ENCODE data around the gene PEMT. TPM values are rescaled to one million over a fixed set of nuclear protein-coding genes. Genes with fewer than 3 reads are reported as not detected.

The PEMT gene
- total RNA-seq, 1 experiment from 2014 or later: 178 TPM

DNA sequence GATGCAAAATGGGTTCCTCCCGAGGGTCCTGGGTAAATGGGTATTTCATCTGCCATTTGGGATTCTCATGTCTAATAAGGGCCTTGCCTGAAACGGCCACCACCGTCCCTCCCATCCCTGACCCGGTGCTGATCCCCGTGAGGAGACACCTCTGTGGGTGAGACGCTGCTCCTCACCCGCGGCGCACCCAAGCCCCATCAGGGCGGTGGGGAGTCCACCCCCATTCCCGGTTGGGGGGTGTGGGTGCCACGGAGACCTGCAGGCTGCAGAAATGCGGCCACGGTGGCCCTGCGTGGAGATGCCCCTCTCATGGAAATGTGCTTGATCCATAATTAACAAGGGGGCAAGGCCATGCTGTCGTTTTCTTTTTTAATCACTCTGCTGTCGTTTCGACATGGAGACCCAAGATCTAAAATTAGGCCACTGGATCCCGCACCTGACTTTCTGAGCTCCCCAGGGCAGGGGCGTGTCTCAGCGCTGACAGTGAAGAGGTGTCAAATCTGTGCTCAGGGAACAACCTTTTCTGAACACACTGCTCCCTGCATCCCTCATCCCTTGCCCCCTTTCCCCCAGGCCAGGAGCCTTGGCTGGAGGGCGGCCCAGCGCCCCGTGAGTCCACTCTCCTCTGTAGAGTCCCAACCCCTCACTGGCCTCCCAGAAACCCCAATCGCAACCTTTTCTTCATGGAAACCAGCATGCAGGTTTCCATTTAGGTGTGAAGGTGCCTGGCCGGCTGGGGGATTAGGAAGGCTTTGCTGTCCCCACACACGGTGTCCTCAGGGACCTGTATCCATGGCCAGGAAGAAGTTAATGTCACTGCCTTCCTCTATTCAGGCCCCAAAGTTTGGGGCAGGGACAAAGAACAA is 38.9 kb downstream of the PEMT start:
- H3K9ac ChIP-seq (ENCODE audit: low read length): no peak overlapping the region
- H3K9me2 ChIP-seq (replicated peaks; ENCODE audit: low read length): no peaks in the 10 kb centered on the region
- BruUV-seq (replicated peaks): no TSS peak
- no peaks in the 10 kb centered on the region for H3F3A ChIP-seq (ENCODE audit: low read length, unreplicated experiment)
- no peaks in the 10 kb centered on the region for H3K9me3 ChIP-seq (ENCODE audit: low read length)
- no peak overlapping the region for H2AFZ ChIP-seq (ENCODE audit: low read length)
- H3K4me3 ChIP-seq (ENCODE audit: low read length): no peak overlapping the region
- ATAC-seq (no peak), DNase-seq (no peak)
- intact Hi-C loops (cut with micrococcal nuclease): no loop called here
- H3K36me3 ChIP-seq (ENCODE audit: low read depth, low read length): no peaks in the 10 kb centered on the region
- ChIA-PET POLR2A (ENCODE audit: unreplicated experiment) (no interaction called here), CTCF (no interaction called here)
- no peaks in the 10 kb centered on the region for H3K4me1 ChIP-seq (ENCODE audit: insufficient read depth, low read length)
- H4K20me1 ChIP-seq (ENCODE audit: low read length): no peaks in the 10 kb centered on the region
- no peaks in the 10 kb centered on the region for H3K27me3 ChIP-seq (ENCODE audit: low read length)
- no peak overlapping the region for H3K4me2 ChIP-seq (ENCODE audit: low read length)
- TF ChIP-seq CTCF (conservative IDR thresholded peaks at IDR 0.05; ENCODE audit: low read depth, low read length) (no peak), EZH2phosphoT487 (IDR thresholded peaks at IDR 0.05; ENCODE audit: borderline replicate concordance, low read length) (no peak), EZH2 (IDR thresholded peaks at IDR 0.05; ENCODE audit: low read length, unreplicated experiment) (no peak)
- H3K79me2 ChIP-seq (ENCODE audit: low read length): no peaks in the 10 kb centered on the region
- no peak overlapping the region for H3K27ac ChIP-seq (ENCODE audit: low read length)

GRCh38 chr17:17551361-17551760 is 40.1 kb downstream of the PEMT start:
- Histone ChIP-seq H3K4me2 (ENCODE audit: low read length) (no peak overlapping the region), H3K9me3 (ENCODE audit: low read length) (no peaks in the 10 kb centered on the region), H4K20me1 (ENCODE audit: low read length) (no peaks in the 10 kb centered on the region), H3K4me1 (ENCODE audit: insufficient read depth, low read length) (no peaks in the 10 kb centered on the region), H3K4me3 (ENCODE audit: low read length) (no peak overlapping the region), H3K27me3 (ENCODE audit: low read length) (no peaks in the 10 kb centered on the region), H2AFZ (ENCODE audit: low read length) (no peak overlapping the region), H3F3A (ENCODE audit: low read length, unreplicated experiment) (no peaks in the 10 kb centered on the region), H3K9ac (ENCODE audit: low read length) (no peak overlapping the region), H3K79me2 (ENCODE audit: low read length) (no peaks in the 10 kb centered on the region), H3K27ac (ENCODE audit: low read length) (no peak overlapping the region), H3K36me3 (ENCODE audit: low read depth, low read length) (no peaks in the 10 kb centered on the region), H3K9me2 (replicated peaks; ENCODE audit: low read length) (no peaks in the 10 kb centered on the region)
- intact Hi-C loops (cut with micrococcal nuclease): no loop called here
- POLR2A ChIA-PET (ENCODE audit: unreplicated experiment): no interaction called here
- ATAC-seq (no peak), DNase-seq (no peak)
- CTCF ChIA-PET: no interaction called here
- BruUV-seq (replicated peaks): no TSS peak
- TF ChIP-seq CTCF (conservative IDR thresholded peaks at IDR 0.05; ENCODE audit: low read depth, low read length): no peak
- no peak for TF ChIP-seq EZH2phosphoT487 (IDR thresholded peaks at IDR 0.05; ENCODE audit: borderline replicate concordance, low read length)
- no peak for TF ChIP-seq EZH2 (IDR thresholded peaks at IDR 0.05; ENCODE audit: low read length, unreplicated experiment)

DNA sequence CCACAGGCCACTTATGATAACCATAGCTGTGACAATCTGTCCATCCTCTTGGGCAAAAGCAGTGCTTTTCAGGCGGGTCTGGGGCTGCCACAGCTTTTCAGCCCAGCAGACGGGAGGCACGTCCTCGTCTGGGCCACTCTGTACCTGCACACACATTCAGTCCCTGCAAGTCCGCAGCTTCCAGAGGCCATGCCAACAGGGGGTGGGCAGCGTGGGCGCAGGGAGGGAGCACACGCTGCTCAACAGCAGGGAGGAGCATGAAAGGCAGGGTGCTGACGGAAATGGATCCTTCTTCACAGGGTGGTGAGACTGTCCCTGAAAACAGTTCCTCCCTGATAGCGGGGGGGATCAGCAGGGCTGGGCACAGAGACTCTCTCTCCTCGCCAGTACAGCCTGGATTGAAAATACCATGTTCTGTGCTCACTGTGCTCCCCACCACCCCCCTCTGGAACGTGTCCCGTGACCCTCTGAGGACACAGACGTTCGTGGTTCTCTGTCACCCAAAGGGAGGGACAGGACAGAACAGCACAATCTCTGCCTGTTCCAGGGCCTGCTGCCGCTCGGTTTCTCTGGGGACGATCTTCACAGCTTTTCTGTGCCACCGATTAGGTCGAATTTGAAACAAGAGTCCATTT is 41.7 kb downstream of the PEMT start:
- no peak for ATAC-seq
- H3K9me2 ChIP-seq (replicated peaks; ENCODE audit: low read length): no peaks in the 10 kb centered on the region
- no peaks in the 10 kb centered on the region for H3K9me3 ChIP-seq (ENCODE audit: low read length)
- no peak overlapping the region for H3K4me2 ChIP-seq (ENCODE audit: low read length)
- ChIA-PET CTCF (no interaction called here), POLR2A (ENCODE audit: unreplicated experiment) (no interaction called here)
- no peaks in the 10 kb centered on the region for H3K27me3 ChIP-seq (ENCODE audit: low read length)
- H3K79me2 ChIP-seq (ENCODE audit: low read length): no peaks in the 10 kb centered on the region
- no peaks in the 10 kb centered on the region for H3K36me3 ChIP-seq (ENCODE audit: low read depth, low read length)
- no peak overlapping the region for H2AFZ ChIP-seq (ENCODE audit: low read length)
- DNase-seq: no peak
- no peaks in the 10 kb centered on the region for H4K20me1 ChIP-seq (ENCODE audit: low read length)
- TF ChIP-seq CTCF (conservative IDR thresholded peaks at IDR 0.05; ENCODE audit: low read depth, low read length) (no peak), EZH2phosphoT487 (IDR thresholded peaks at IDR 0.05; ENCODE audit: borderline replicate concordance, low read length) (no peak), EZH2 (IDR thresholded peaks at IDR 0.05; ENCODE audit: low read length, unreplicated experiment) (no peak)
- H3K4me3 ChIP-seq (ENCODE audit: low read length): no peak overlapping the region
- H3F3A ChIP-seq (ENCODE audit: low read length, unreplicated experiment): no peaks in the 10 kb centered on the region
- H3K27ac ChIP-seq (ENCODE audit: low read length): no peak overlapping the region
- no peaks in the 10 kb centered on the region for H3K4me1 ChIP-seq (ENCODE audit: insufficient read depth, low read length)
- intact Hi-C loops (cut with micrococcal nuclease): no loop called here
- BruUV-seq (replicated peaks): no TSS peak
- no peak overlapping the region for H3K9ac ChIP-seq (ENCODE audit: low read length)

All from PC-3 (cell line).